A549 (cell line): ENCODE results near the gene TNFAIP2. TPM values are rescaled to one million over a fixed set of nuclear protein-coding genes. Genes with fewer than 3 reads are reported as not detected.

Experiments
- BHLHE40 ChIP-seq: IDR thresholded peaks from 2 replicates; pipeline ENCODE4 v1.6.1; 2012; ENCODE audit warnings: low read depth, low read length, inconsistent platforms
- CBX8 ChIP-seq: fragments of 200-600 bp; sonication (generic); IDR thresholded peaks from 2 replicates; pipeline ENCODE4 v1.6.1; 2016
- CEBPB ChIP-seq, 2 experiments: fragments of >200 bp in 1 of 2; sonication (Bioruptor Twin) in 1 of 2; formaldehyde crosslinking in 1 of 2; IDR thresholded peaks; 2 replicates each; pipeline ENCODE4 v1.6.1; 2012 to 2016
- CHD2 ChIP-seq: fragments of 150-350 bp; IDR thresholded peaks from 2 replicates; pipeline ENCODE4 v1.6.1; 2014; ENCODE audit warnings: low read length; ENCODE audit not compliant: partially characterized antibody
- CHD4 ChIP-seq: fragments of 200-600 bp; sonication (generic); IDR thresholded peaks from 2 replicates; pipeline ENCODE4 v1.6.1; 2016; ENCODE audit warnings: antibody characterized with exemption, mild to moderate bottlenecking, borderline replicate concordance
- EHF ChIP-seq: fragments of 250-450 bp; sonication (Bioruptor Pico); IDR thresholded peaks from 2 replicates; pipeline ENCODE4 v1.5.0; 2020; ENCODE audit warnings: mild to moderate bottlenecking
- EHMT2 ChIP-seq: fragments of 200-600 bp; sonication (generic); IDR thresholded peaks from 2 replicates; pipeline ENCODE4 v1.6.1; 2016; ENCODE audit warnings: antibody characterized with exemption, low read depth, mild to moderate bottlenecking, moderate library complexity
- EP300 ChIP-seq, 2 experiments: fragments of >200 bp; sonication (Bioruptor Twin); formaldehyde crosslinking; IDR thresholded peaks; 2 replicates in 1 of 2; 3 replicates in 1 of 2; pipeline ENCODE4 v1.6.1; 2016 to 2017
- ESRRA ChIP-seq: fragments of 150-350 bp; IDR thresholded peaks from 2 replicates; pipeline ENCODE4 v1.6.1; 2014; ENCODE audit warnings: mild to moderate bottlenecking, low read length, borderline replicate concordance
- FOSB ChIP-seq: fragments of 250-450 bp; sonication (Bioruptor Pico); IDR thresholded peaks from 2 replicates; pipeline ENCODE4 v1.5.0; 2020; ENCODE audit warnings: mild to moderate bottlenecking, moderate library complexity
- FOXS1 ChIP-seq: fragments of 250-450 bp; sonication (Bioruptor Pico); IDR thresholded peaks from 2 replicates; pipeline ENCODE4 v1.5.0; 2020; ENCODE audit warnings: mild to moderate bottlenecking, moderate library complexity
- GATA3 ChIP-seq: IDR thresholded peaks from 2 replicates; pipeline ENCODE4 v1.6.1; 2012; ENCODE audit warnings: borderline replicate concordance
- HEYL ChIP-seq: fragments of 250-450 bp; sonication (Bioruptor Pico); IDR thresholded peaks from 2 replicates; pipeline ENCODE4 v1.8.0; 2021; ENCODE audit warnings: mild to moderate bottlenecking, moderate library complexity
- HOXA7 ChIP-seq: fragments of 250-450 bp; sonication (Bioruptor Pico); IDR thresholded peaks from 2 replicates; pipeline ENCODE4 v1.5.0; 2020; ENCODE audit warnings: mild to moderate bottlenecking, moderate library complexity
- HOXB13 ChIP-seq: fragments of 250-450 bp; sonication (Bioruptor Pico); IDR thresholded peaks from 2 replicates; pipeline ENCODE4 v1.5.0; 2020; ENCODE audit warnings: low read depth, mild to moderate bottlenecking, moderate library complexity
- JUN ChIP-seq, 2 experiments: fragments of >200 bp; sonication (Bioruptor Twin); formaldehyde crosslinking; IDR thresholded peaks; 2 replicates in 1 of 2; 3 replicates in 1 of 2; pipeline ENCODE4 v1.6.1; 2016 to 2017
- JUNB ChIP-seq: fragments of >200 bp; sonication (Bioruptor Twin); formaldehyde crosslinking; IDR thresholded peaks from 2 replicates; pipeline ENCODE4 v1.6.1; 2016
- KDM1A ChIP-seq: fragments of 200-600 bp; sonication (generic); IDR thresholded peaks from 2 replicates; pipeline ENCODE4 v1.6.1; 2016; ENCODE audit warnings: low read depth, mild to moderate bottlenecking
- MAX ChIP-seq: IDR thresholded peaks from 2 replicates; pipeline ENCODE4 v1.6.1; 2012
- MAZ ChIP-seq: fragments of 150-350 bp; IDR thresholded peaks from 2 replicates; pipeline ENCODE4 v1.6.1; 2014; ENCODE audit warnings: antibody characterized with exemption, low read depth, low read length, borderline replicate concordance
- MYC ChIP-seq: IDR thresholded peaks from 2 replicates; pipeline ENCODE4 v1.6.1; 2012; ENCODE audit warnings: mild to moderate bottlenecking, inconsistent platforms, low read length, improper control_type of control experiment, borderline replicate concordance
- NFE2L2 ChIP-seq: fragments of 150-350 bp; conservative IDR thresholded peaks from 2 replicates; pipeline ENCODE4 v1.6.1; 2014; ENCODE audit warnings: low read length
- NR3C1 ChIP-seq: fragments of >200 bp; sonication (Bioruptor Twin); formaldehyde crosslinking; IDR thresholded peaks from 3 replicates; pipeline ENCODE4 v1.6.1; 2017
- PBX3 ChIP-seq: IDR thresholded peaks from 2 replicates; pipeline ENCODE4 v1.6.1; 2012
- POLR2A ChIP-seq: IDR thresholded peaks from 2 replicates; pipeline ENCODE4 v1.6.1; 2012; ENCODE audit warnings: mild to moderate bottlenecking, low read length
- POLR2AphosphoS2 ChIP-seq: conservative IDR thresholded peaks from 2 replicates; pipeline ENCODE4 v1.6.1; 2012; ENCODE audit warnings: low read length, improper control_type of control experiment, inconsistent platforms
- RAD21 ChIP-seq, 2 experiments: fragments of >200 bp in 1 of 2; sonication (Bioruptor Twin) in 1 of 2; formaldehyde crosslinking in 1 of 2; IDR thresholded peaks in 1 of 2; conservative IDR thresholded peaks in 1 of 2; 2 replicates in 1 of 2; 3 replicates in 1 of 2; pipeline ENCODE4 v1.6.1; 2012 to 2018; ENCODE audit warnings: inconsistent platforms in 1 of 2
- RARB ChIP-seq: fragments of 250-450 bp; sonication (Bioruptor Pico); IDR thresholded peaks from 2 replicates; pipeline ENCODE4 v1.8.0; 2021; ENCODE audit warnings: mild to moderate bottlenecking, moderate library complexity
- RFX5 ChIP-seq: fragments of 450-650 bp; IDR thresholded peaks from 2 replicates; pipeline ENCODE4 v1.7.1; 2014; ENCODE audit warnings: antibody characterized with exemption, mild to moderate bottlenecking, moderate library complexity
- RNF2 ChIP-seq: fragments of 200-600 bp; sonication (generic); IDR thresholded peaks from 2 replicates; pipeline ENCODE4 v1.6.1; 2016; ENCODE audit warnings: low read depth, mild to moderate bottlenecking, antibody characterized with exemption, moderate library complexity, borderline replicate concordance
- SMC3 ChIP-seq: fragments of >200 bp; sonication (Bioruptor Twin); formaldehyde crosslinking; IDR thresholded peaks from 3 replicates; pipeline ENCODE4 v1.6.1; 2018; ENCODE audit warnings: inconsistent platforms
- TP53 ChIP-seq: fragments of 250-450 bp; sonication (Bioruptor Pico); IDR thresholded peaks from 2 replicates; pipeline ENCODE4 v1.5.0; 2021; ENCODE audit warnings: mild to moderate bottlenecking, moderate library complexity
- USF2 ChIP-seq: fragments of 450-650 bp; IDR thresholded peaks from 2 replicates; pipeline ENCODE4 v1.6.1; 2014; ENCODE audit warnings: antibody characterized with exemption
- ZC3H11A ChIP-seq: fragments of 450-650 bp; IDR thresholded peaks from 2 replicates; pipeline ENCODE4 v1.6.1; 2014; ENCODE audit warnings: antibody characterized with exemption, mild to moderate bottlenecking
- ZNF302 ChIP-seq: fragments of 250-450 bp; sonication (Bioruptor Pico); IDR thresholded peaks from 2 replicates; pipeline ENCODE4 v1.9.0; 2021; ENCODE audit warnings: inconsistent platforms, mild to moderate bottlenecking, moderate library complexity
- ZSCAN20 ChIP-seq: fragments of 250-450 bp; sonication (Bioruptor Pico); IDR thresholded peaks from 2 replicates; pipeline ENCODE4 v1.8.0; 2022; ENCODE audit warnings: mild to moderate bottlenecking, moderate library complexity
- polyA plus RNA-seq, 4 experiments: library from polyadenylated mRNA; depleted of rRNA in 3 of 4; stranded (reverse); fragments of >200 nt; fragmentation: RNase III in 1 of 4; extraction: RNeasy Plus Mini Kit Qiagen cat#74134 plus additional on column Dnase treatment in 1 of 4; gene quantifications; 2 replicates in 3 of 4; 3 replicates in 1 of 4; pipeline ENCODE4 v1.2.3, GENCODE V29; 2011 to 2017
- TF ChIP-seq, protein P1 (sequence below): fragments of 250-450 bp; sonication (Bioruptor Pico); IDR thresholded peaks from 2 replicates; pipeline ENCODE4 v1.5.0; 2020; ENCODE audit warnings: low read depth, mild to moderate bottlenecking, moderate library complexity
- TF ChIP-seq, protein P2 (sequence below): IDR thresholded peaks from 2 replicates; pipeline ENCODE4 v1.6.1; 2012; ENCODE audit warnings: low read depth, borderline replicate concordance

TNFAIP2 gene
- polyA plus RNA-seq, 2 of the 4 experiments (the other 2 are of a cell fraction), result 222 to 254 TPM

GRCh38 chr14:103121846-103122584, 1.2 kb upstream of the TNFAIP2 start (continued):
- TF ChIP-seq NFE2L2, result no peak
- no peak for TF ChIP-seq CHD4
- peak; percentile 49; the same call in 1 of the 2 replicates for TF ChIP-seq HOXA7 (CRISPR knock-in tag)
- TF ChIP-seq USF2, result no peak
- TF ChIP-seq FOSB (CRISPR knock-in tag), result peak; percentile 68
- TF ChIP-seq EHMT2, result no peak
- 0 out of 2 replicates have a peak, but pooled peaks have one; percentile 40 for TF ChIP-seq RFX5
- no peak for TF ChIP-seq RARB (CRISPR knock-in tag)
- TF ChIP-seq ZSCAN20 (CRISPR knock-in tag), result no peak
- no peak for TF ChIP-seq EHF (CRISPR knock-in tag)
- TF ChIP-seq PBX3, result peak; percentile 97
- TF ChIP-seq CHD2, result no peak
- TF ChIP-seq RAD21 (conservative IDR thresholded peaks at IDR 0.05 in 1 of 2, IDR thresholded peaks at IDR 0.05 in 1 of 2), result peak in 1 of 2 experiments; percentile 48; a peak in 1 of 5 replicates
- TF ChIP-seq, protein P1, sequence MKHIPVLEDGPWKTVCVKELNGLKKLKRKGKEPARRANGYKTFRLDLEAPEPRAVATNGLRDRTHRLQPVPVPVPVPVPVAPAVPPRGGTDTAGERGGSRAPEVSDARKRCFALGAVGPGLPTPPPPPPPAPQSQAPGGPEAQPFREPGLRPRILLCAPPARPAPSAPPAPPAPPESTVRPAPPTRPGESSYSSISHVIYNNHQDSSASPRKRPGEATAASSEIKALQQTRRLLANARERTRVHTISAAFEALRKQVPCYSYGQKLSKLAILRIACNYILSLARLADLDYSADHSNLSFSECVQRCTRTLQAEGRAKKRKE (CRISPR knock-in tag), result no peak
- TF ChIP-seq RNF2, result no peak
- TF ChIP-seq POLR2AphosphoS2, result no peak
- TF ChIP-seq JUNB, result peak; percentile 49; the same call in 1 of the 2 replicates
- TF ChIP-seq HOXB13 (CRISPR knock-in tag), result no peak
- TF ChIP-seq MYC, result 0 out of 2 replicates have a peak, but pooled peaks have one; percentile 10
- no peak for TF ChIP-seq HEYL (CRISPR knock-in tag)
- TF ChIP-seq BHLHE40, result no peak
- TF ChIP-seq ESRRA, result no peak
- TF ChIP-seq EP300 (IDR thresholded peaks at IDR 0.05), result peak; percentile 40 to 78; a peak in 2 of 5 replicates
- TF ChIP-seq MAX, result peak; percentile 69; the same call in 1 of the 2 replicates
- no peak for TF ChIP-seq FOXS1
- TF ChIP-seq TP53 (CRISPR knock-in tag), result no peak
- TF ChIP-seq, protein P2, sequence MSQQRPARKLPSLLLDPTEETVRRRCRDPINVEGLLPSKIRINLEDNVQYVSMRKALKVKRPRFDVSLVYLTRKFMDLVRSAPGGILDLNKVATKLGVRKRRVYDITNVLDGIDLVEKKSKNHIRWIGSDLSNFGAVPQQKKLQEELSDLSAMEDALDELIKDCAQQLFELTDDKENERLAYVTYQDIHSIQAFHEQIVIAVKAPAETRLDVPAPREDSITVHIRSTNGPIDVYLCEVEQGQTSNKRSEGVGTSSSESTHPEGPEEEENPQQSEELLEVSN, result peak; percentile 17; the same call in 1 of the 2 replicates
- TF ChIP-seq SMC3, result peak; percentile 28
- no peak; the same call in 1 of the 2 replicates for TF ChIP-seq MAZ
- no peak for TF ChIP-seq NR3C1
- TF ChIP-seq CBX8, result no peak
- no peak for TF ChIP-seq ZC3H11A
- TF ChIP-seq ZNF302 (CRISPR knock-in tag), result no peak
- TF ChIP-seq GATA3, result peak; percentile 78
- peak; percentile 89 to 90 for TF ChIP-seq CEBPB (IDR thresholded peaks at IDR 0.05)
- TF ChIP-seq KDM1A, result no peak
- peak; percentile 74 to 77 for TF ChIP-seq JUN (IDR thresholded peaks at IDR 0.05)
- TF ChIP-seq POLR2A, result peak; percentile 26
